ENCODE measurements around the gene KIAA0930.
A peak's percentile ranks its signal among the peaks of the same experiment; 100 is the strongest.

DNA sequence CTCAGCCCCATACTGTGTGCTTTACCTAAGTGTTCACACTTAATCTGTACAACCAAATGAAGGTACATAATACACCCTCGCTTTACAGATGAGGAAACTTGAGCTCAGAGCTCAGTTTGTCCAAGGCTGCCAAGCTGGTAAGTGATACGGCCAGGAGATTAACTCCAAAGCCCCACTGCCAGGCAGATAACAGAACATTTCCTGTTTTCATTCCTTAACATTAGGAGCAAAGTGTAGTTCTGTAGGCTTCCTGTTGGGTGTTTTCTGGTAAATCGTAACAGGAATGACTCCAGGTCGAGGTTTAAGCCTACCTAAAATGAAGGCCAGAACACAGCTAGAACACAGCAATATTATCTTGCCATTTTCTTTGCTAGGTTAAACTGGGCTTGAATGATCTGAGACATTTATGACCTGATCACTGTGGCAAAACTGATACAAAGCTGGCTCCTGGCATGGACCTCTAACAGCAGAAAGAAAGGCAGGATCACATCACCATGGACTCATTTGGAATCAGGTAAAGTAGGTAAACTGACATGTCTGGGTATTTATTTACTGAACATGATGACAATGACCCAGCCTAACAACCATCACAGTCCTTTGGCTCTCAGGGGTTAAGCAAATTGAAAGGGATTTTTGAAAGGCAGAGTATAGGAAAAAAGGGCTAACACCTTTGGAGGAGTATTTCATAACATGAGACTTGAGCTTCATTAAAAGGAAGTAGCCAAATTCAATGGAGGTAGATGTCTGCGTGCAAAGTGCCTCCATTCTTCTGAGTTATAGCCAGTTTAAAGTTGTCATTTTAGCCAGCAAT lies 80.8 kb downstream of the KIAA0930 start:
- TF ChIP-seq, protein P1, sequence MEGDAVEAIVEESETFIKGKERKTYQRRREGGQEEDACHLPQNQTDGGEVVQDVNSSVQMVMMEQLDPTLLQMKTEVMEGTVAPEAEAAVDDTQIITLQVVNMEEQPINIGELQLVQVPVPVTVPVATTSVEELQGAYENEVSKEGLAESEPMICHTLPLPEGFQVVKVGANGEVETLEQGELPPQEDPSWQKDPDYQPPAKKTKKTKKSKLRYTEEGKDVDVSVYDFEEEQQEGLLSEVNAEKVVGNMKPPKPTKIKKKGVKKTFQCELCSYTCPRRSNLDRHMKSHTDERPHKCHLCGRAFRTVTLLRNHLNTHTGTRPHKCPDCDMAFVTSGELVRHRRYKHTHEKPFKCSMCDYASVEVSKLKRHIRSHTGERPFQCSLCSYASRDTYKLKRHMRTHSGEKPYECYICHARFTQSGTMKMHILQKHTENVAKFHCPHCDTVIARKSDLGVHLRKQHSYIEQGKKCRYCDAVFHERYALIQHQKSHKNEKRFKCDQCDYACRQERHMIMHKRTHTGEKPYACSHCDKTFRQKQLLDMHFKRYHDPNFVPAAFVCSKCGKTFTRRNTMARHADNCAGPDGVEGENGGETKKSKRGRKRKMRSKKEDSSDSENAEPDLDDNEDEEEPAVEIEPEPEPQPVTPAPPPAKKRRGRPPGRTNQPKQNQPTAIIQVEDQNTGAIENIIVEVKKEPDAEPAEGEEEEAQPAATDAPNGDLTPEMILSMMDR (IDR thresholded peaks at IDR 0.05), result peak in 4 of 5 experiments; percentile 21 to 62 (median 38)
- TF ChIP-seq POLR2A (IDR thresholded peaks at IDR 0.05), result no peak
- TF ChIP-seq POLR2AphosphoS5 (IDR thresholded peaks at IDR 0.05), result peak in 1 of 3 donors; percentile 15
- no peak for TF ChIP-seq EP300 (IDR thresholded peaks at IDR 0.05; ENCODE audit: low read depth)
